Neuronal stem cell (in vitro differentiated cells): Measurements from ENCODE around the gene SCFD2.

Experiments
- DNase-seq: peaks from one replicate; pipeline ENCODE4 v3.0.0-alpha.2; 2013; ENCODE audit warnings: low spot score
- H2AFZ ChIP-seq: one replicate; pipeline ENCODE4 v1.6.1; 2013; ENCODE audit warnings: mild to moderate bottlenecking, low read length, inconsistent platforms
- H2AK5ac ChIP-seq: 2 replicates; pipeline ENCODE4 v1.6.1; 2013; ENCODE audit warnings: low read depth, mild to moderate bottlenecking, inconsistent platforms, low read length, moderate library complexity, mixed read lengths
- H2BK120ac ChIP-seq: 2 replicates; pipeline ENCODE4 v1.6.1; 2013; ENCODE audit warnings: low read depth, mild to moderate bottlenecking, inconsistent platforms, low read length, moderate library complexity, mixed read lengths
- H2BK12ac ChIP-seq: one replicate; pipeline ENCODE4 v1.6.1; 2013; ENCODE audit warnings: low read length, inconsistent platforms
- H2BK15ac ChIP-seq: 2 replicates; pipeline ENCODE4 v1.6.1; 2013; ENCODE audit warnings: mild to moderate bottlenecking, low read length, inconsistent platforms, mixed read lengths
- H2BK5ac ChIP-seq: one replicate; pipeline ENCODE4 v1.6.1; 2013; ENCODE audit warnings: inconsistent platforms, mild to moderate bottlenecking, low read length, moderate library complexity
- H3K14ac ChIP-seq: one replicate; pipeline ENCODE4 v1.6.1; 2013; ENCODE audit warnings: low read length, inconsistent platforms
- H3K18ac ChIP-seq: 2 replicates; pipeline ENCODE4 v1.6.1; 2013; ENCODE audit warnings: low read length, inconsistent platforms
- H3K23ac ChIP-seq: 2 replicates; pipeline ENCODE4 v1.6.1; 2013; ENCODE audit warnings: low read depth, mild to moderate bottlenecking, mixed read lengths, low read length, inconsistent platforms; ENCODE audit not compliant: poor library complexity
- H3K27ac ChIP-seq: replicated peaks from 3 replicates; pipeline ENCODE4 v1.5.1; 2013; ENCODE audit warnings: low read length, inconsistent platforms
- H3K27me3 ChIP-seq, 3 experiments: 2 replicates each; pipeline ENCODE4 v1.6.1; 2013; ENCODE audit warnings: low read length in 3 of 3, mild to moderate bottlenecking in 2 of 3, inconsistent platforms in 1 of 3, low read depth in 1 of 3, mixed read lengths in 1 of 3, moderate library complexity in 1 of 3; ENCODE audit not compliant: control insufficient read depth in 3 of 3, insufficient read depth in 3 of 3
- H3K36me3 ChIP-seq, 2 donors: replicated peaks in 1 of 2; 2 replicates each; pipeline ENCODE4 v1.6.1; 2013; ENCODE audit warnings: low read length in 2 of 2; ENCODE audit not compliant: control insufficient read depth in 2 of 2, insufficient read depth in 2 of 2
- H3K4ac ChIP-seq: 2 replicates; pipeline ENCODE4 v1.6.1; 2013; ENCODE audit warnings: inconsistent platforms, mild to moderate bottlenecking, low read length, moderate library complexity
- H3K4me1 ChIP-seq, 2 donors: 1 replicate in 1 of 2; 2 replicates in 1 of 2; pipeline ENCODE4 v1.6.1; 2013; ENCODE audit warnings: low read length in 2 of 2, low read depth in 1 of 2; ENCODE audit not compliant: control insufficient read depth in 2 of 2, insufficient read depth in 1 of 2
- H3K4me2 ChIP-seq: one replicate; pipeline ENCODE4 v1.6.1; 2013; ENCODE audit warnings: mild to moderate bottlenecking, low read length, inconsistent platforms; ENCODE audit not compliant: insufficient read depth, poor library complexity, severe bottlenecking
- H3K4me3 ChIP-seq, 2 donors: 2 replicates each; pipeline ENCODE4 v1.5.1; 2013; ENCODE audit warnings: low read length in 2 of 2, mild to moderate bottlenecking in 2 of 2, inconsistent platforms in 1 of 2, moderate library complexity in 1 of 2
- H3K79me1 ChIP-seq: one replicate; pipeline ENCODE4 v1.6.1; 2013; ENCODE audit warnings: low read depth, mild to moderate bottlenecking, inconsistent platforms, low read length, moderate library complexity
- H3K9ac ChIP-seq: one replicate; pipeline ENCODE4 v1.6.1; 2013; ENCODE audit warnings: mild to moderate bottlenecking, low read depth, low read length, inconsistent platforms; ENCODE audit not compliant: poor library complexity
- H3K9me3 ChIP-seq, 2 donors: replicated peaks in 1 of 2; 2 replicates each; pipeline versions ENCODE3 to v1.6.1; 2013; ENCODE audit warnings: low read length in 2 of 2, mild to moderate bottlenecking in 2 of 2, inconsistent platforms in 1 of 2, low read depth in 1 of 2, mixed read lengths in 1 of 2, moderate library complexity in 1 of 2; ENCODE audit not compliant: control insufficient read depth in 2 of 2, insufficient read depth in 1 of 2
- H4K8ac ChIP-seq: one replicate; pipeline ENCODE4 v1.6.1; 2013; ENCODE audit warnings: low read depth, mild to moderate bottlenecking, inconsistent platforms, low read length, moderate library complexity
- H4K91ac ChIP-seq: one replicate; pipeline ENCODE4 v1.6.1; 2013; ENCODE audit warnings: low read length, low read depth, mild to moderate bottlenecking, inconsistent platforms; ENCODE audit not compliant: poor library complexity
- WGBS, 2 donors: extraction: QIAGEN DNeasy Blood & Tissue Kit; methylation state at CpG; one replicate each; pipeline ENCODE4 v1.1.7; 2013; ENCODE audit warnings: missing lambda C conversion rate in 2 of 2, mixed read lengths in 1 of 2; ENCODE audit not compliant: insufficient read length in 2 of 2, insufficient replicate concordance in 1 of 2; ENCODE audit errors: extremely low coverage in 2 of 2; 5-methylcytosine and 5-hydroxymethylcytosine counted together

The SCFD2 gene

DNA sequence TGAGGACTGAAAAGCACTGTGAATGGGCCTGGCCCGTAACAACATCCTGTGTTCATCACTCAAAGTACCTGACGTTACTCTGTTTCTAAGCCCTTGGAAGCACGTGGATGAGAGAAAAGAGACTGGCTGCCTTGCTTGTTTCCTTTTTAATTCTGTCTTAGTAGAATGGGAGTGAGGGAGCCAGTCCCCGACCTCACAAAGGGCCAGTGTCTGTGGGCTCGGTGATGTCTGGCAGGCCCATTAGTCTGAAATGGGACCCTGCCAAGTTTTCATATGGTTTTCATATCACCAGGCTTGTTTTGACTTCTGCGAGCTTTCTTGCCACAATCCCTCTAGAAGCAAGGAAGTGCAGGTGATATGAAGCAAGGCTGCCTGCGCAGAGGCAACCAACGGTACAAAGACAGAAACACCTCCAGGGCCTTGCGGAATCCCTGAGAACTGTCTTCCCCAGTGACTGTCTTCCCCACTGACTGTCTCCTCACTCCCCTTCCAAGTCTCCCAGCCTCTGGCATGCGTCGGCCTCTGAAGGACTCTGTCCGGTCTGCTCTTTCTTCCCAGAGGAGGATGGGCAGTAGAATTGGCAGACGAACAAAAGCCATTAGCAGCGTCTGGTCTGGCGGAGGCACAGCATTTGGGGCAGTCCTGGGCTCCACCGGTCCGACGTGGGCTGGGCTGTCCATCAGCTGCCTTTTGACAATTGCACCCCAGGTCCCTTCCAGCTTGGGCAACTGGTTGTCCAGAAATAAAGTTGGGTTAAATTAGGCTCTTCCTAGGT, 524.0 kb downstream of the SCFD2 start:
- H4K91ac ChIP-seq: no peak overlapping the region
- peaks cover 14 to 26% of the 10 kb centered on the region in 2 donors for H3K4me1 ChIP-seq
- H3K23ac ChIP-seq: no peak overlapping the region
- H2AFZ ChIP-seq: peak overlapping the region; percentile 5
- H3K4ac ChIP-seq: no peak overlapping the region
- H2BK5ac ChIP-seq: no peak overlapping the region
- H3K18ac ChIP-seq: peak overlapping the region; percentile 4
- H3K79me1 ChIP-seq: no peaks in the 10 kb centered on the region
- H2BK15ac ChIP-seq: no peak overlapping the region
- H2BK12ac ChIP-seq: no peak overlapping the region
- no peak overlapping the region for H3K9ac ChIP-seq
- no peak for DNase-seq
- no peak overlapping the region for H3K27ac ChIP-seq
- no peak overlapping the region for H3K4me2 ChIP-seq
- H3K4me3 ChIP-seq: no peak overlapping the region
- no peaks in the 10 kb centered on the region for H3K9me3 ChIP-seq
- H3K27me3 ChIP-seq: peaks cover 0 to 2% (median 0%) of the 10 kb centered on the region in 3 experiments
- no peak overlapping the region for H2AK5ac ChIP-seq
- H3K14ac ChIP-seq: no peak overlapping the region
- H2BK120ac ChIP-seq: no peak overlapping the region
- no CpG with 5 or more reads among the region's 18 CpGs for WGBS, 2 donors
- no peak overlapping the region for H4K8ac ChIP-seq
- H3K36me3 ChIP-seq: no peaks in the 10 kb centered on the region

DNA sequence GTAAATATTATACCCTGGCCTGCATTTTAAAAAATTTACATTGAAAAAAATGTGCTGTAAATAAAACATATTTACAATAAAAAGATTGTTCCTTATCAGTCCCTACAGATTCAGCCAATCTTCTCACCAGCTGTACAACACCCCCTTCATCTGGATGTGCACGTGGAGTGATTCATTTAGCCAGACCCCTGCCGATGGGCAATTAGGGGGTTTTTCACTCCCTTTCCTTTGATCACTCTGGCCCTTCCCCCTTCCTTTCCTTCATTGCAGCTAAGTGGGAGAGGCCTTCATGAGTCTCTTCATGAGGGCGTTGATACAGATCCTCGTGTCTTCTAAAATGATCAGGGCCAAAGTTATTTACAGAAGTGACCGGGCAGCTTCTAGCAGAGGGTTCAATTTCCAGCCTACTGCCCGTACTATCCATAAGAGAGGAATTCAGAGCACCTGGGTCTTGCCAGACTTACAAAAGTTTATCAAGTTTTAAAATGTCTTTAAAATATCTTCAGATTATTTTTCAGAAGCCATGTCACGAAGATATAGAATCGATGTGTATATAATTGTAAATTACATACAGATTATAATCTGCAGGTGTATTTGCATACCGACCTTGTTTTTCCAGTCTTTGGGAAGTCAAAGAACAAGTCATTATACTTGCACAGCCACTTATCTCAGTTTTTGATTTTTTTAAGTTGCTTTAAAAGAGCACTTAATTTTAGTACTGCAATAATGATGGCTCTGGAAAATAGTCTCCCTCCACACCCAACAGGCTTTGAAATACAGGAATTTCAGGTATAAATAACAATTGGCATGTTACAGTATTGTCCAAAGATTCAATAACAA, 525.1 kb downstream of the SCFD2 start:
- no CpG with 5 or more reads among the region's 9 CpGs for WGBS, 2 donors
- Histone ChIP-seq H3K36me3 (no peaks in the 10 kb centered on the region), H3K4me2 (no peak overlapping the region), H2AK5ac (no peak overlapping the region), H2BK15ac (no peak overlapping the region), H3K27me3 (peaks cover 0 to 2% (median 0%) of the 10 kb centered on the region in 3 experiments), H3K79me1 (no peaks in the 10 kb centered on the region), H3K4ac (no peak overlapping the region), H3K14ac (no peak overlapping the region), H3K9me3 (no peaks in the 10 kb centered on the region), H2BK12ac (no peak overlapping the region), H3K23ac (no peak overlapping the region), H4K91ac (no peak overlapping the region), H3K27ac (no peak overlapping the region), H3K4me3 (no peak overlapping the region), H3K18ac (no peak overlapping the region), H2BK120ac (no peak overlapping the region), H2AFZ (peak overlapping the region; percentile 46), H2BK5ac (no peak overlapping the region), H3K9ac (no peak overlapping the region), H3K4me1 (peaks cover 14 to 26% of the 10 kb centered on the region in 2 donors), H4K8ac (no peak overlapping the region)
- DNase-seq: no peak

DNA sequence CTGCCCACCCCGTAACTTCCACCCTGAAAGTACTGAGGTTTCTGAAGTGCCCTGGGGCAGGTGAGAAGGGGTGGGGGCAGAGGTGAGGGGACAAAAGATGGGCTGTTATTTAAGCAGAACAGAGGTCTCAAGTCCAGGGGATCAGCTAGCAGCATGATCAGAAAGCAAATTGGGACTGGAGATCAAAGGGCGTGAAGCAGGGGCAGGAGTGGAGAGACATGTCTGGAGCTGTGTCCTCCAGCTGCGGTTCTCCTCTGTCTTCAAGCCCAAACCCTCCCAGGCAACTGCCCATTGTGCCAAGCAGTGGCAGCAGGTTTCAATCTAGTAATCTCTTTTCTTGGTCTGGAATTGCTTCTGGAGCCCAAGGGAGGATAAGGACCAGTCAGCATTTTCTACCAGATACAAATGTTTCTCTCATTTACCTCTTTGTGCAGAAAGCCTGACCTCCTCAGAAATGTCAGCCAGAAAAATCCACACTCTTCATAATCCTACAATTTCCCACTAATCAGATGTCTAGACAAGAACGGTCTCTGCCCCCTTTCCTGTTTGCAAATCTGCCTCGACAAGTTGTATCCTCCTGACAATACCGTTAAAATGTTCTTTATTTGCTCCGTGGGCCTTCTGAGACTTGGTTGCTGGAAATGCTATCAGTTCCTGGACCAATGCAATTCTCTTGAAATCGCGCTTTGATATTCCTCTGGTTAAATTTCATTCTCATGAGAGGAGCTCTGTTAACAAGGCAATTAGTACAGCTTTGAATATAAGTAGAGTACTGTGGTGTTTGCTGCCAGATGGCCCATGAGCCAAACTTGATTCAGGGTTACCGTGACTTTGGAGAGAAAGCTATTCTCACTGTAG, 526.9 kb downstream of the SCFD2 start:
- WGBS, 2 donors: no CpG with 5 or more reads among the region's 10 CpGs
- H3K27ac ChIP-seq: no peak overlapping the region
- H2BK12ac ChIP-seq: no peak overlapping the region

More for the DNA sequence above, 526.9 kb downstream of the SCFD2 start:
- no peak overlapping the region for H3K4ac ChIP-seq
- no peak overlapping the region for H3K4me3 ChIP-seq
- H3K4me2 ChIP-seq: no peak overlapping the region
- no peak overlapping the region for H3K9ac ChIP-seq
- no peak overlapping the region for H3K23ac ChIP-seq
- H3K27me3 ChIP-seq: peaks cover 0 to 2% (median 0%) of the 10 kb centered on the region in 3 experiments
- H4K8ac ChIP-seq: no peak overlapping the region
- H3K14ac ChIP-seq: no peak overlapping the region
- no peak overlapping the region for H2BK5ac ChIP-seq
- peak overlapping the region; percentile 81 for H3K18ac ChIP-seq
- H3K79me1 ChIP-seq: no peaks in the 10 kb centered on the region
- no peaks in the 10 kb centered on the region for H3K9me3 ChIP-seq
- no peak overlapping the region for H2BK15ac ChIP-seq
- no peaks in the 10 kb centered on the region for H3K36me3 ChIP-seq
- no peak overlapping the region for H2BK120ac ChIP-seq
- peaks cover 14 to 28% of the 10 kb centered on the region in 2 donors for H3K4me1 ChIP-seq
- DNase-seq: no peak
- no peak overlapping the region for H2AK5ac ChIP-seq
- H2AFZ ChIP-seq: peak overlapping the region; percentile 36
- no peak overlapping the region for H4K91ac ChIP-seq
